Measurements from ENCODE around the gene RAB11FIP4.

RAB11FIP4 gene

DNA sequence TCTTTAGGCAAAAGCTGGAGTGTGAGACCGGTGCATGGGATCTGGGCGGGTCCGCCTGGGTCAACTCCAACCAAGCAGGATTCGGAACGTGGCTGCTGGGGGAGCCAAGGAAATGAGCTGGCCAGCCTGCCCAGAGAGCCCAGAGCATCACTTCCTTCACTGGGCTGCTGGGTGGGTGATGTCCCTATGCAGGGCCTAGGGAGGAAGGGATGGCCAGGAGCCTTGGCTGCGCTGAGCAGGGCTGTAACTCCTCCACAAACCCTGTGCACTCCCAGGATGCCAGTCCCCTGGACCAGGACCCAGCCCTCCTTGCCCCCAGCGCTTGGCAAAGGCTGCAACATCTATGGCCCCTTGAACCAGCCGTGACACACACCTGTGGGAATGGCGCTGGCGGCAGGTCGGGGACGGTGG, 138.4 kb downstream of the RAB11FIP4 start:
- TF ChIP-seq, protein P1, sequence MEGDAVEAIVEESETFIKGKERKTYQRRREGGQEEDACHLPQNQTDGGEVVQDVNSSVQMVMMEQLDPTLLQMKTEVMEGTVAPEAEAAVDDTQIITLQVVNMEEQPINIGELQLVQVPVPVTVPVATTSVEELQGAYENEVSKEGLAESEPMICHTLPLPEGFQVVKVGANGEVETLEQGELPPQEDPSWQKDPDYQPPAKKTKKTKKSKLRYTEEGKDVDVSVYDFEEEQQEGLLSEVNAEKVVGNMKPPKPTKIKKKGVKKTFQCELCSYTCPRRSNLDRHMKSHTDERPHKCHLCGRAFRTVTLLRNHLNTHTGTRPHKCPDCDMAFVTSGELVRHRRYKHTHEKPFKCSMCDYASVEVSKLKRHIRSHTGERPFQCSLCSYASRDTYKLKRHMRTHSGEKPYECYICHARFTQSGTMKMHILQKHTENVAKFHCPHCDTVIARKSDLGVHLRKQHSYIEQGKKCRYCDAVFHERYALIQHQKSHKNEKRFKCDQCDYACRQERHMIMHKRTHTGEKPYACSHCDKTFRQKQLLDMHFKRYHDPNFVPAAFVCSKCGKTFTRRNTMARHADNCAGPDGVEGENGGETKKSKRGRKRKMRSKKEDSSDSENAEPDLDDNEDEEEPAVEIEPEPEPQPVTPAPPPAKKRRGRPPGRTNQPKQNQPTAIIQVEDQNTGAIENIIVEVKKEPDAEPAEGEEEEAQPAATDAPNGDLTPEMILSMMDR (IDR thresholded peaks at IDR 0.05) = no peak
- no peaks in the 10 kb centered on the region for H3K79me2 ChIP-seq
- no peak overlapping the region for H3K4me2 ChIP-seq (ENCODE audit: low read length)
- H2AFZ ChIP-seq = no peak overlapping the region
- H3K27me3 ChIP-seq (ENCODE audit: control insufficient read depth, insufficient read depth, low read length) = no peaks in the 10 kb centered on the region
- H3K4me1 ChIP-seq = no peaks in the 10 kb centered on the region
- no peaks in the 10 kb centered on the region for H3K9me3 ChIP-seq (ENCODE audit: control insufficient read depth, low read length)
- H3K9ac ChIP-seq = no peak overlapping the region
- no peaks in the 10 kb centered on the region for H3K36me3 ChIP-seq (ENCODE audit: control insufficient read depth, insufficient read depth, low read length)
- H3K27ac ChIP-seq = no peak overlapping the region
- H3K4me3 ChIP-seq (ENCODE audit: low read depth, low read length) = no peak overlapping the region

DNA sequence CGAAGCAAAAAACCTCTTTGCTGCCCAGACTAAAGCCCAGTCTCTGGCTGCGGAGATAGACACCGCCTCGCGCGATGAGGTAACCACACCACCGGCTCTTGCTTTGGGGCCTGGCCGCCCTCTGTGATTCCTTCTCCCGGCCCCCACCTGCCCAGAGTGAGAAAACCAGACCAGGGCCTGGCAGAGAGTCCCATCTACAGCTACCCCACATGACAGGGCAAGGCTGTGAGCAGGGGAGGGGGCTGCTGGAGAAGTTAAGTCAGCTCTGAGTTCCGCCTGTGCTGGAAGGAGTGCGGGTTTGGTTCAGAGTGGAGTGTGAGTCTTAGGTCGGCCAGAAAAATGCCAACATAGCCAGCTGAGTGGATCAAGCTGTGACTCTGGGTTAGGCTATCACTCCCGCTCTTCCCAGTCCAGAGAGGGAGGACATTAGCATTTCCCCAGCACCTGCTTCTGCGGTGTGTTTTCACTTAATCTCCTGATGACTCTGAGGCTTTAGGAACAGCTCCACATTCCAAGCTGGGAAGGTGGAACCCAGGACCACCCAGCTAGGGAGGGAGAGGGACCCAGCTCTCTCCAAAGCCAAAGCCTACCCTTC, 139.0 kb downstream of the RAB11FIP4 start:
- Histone ChIP-seq H3K4me1 (no peaks in the 10 kb centered on the region), H3K27ac (no peak overlapping the region), H3K9ac (no peak overlapping the region), H3K27me3 (ENCODE audit: control insufficient read depth, insufficient read depth, low read length) (no peaks in the 10 kb centered on the region), H3K4me2 (ENCODE audit: low read length) (no peak overlapping the region), H2AFZ (no peak overlapping the region), H3K9me3 (ENCODE audit: control insufficient read depth, low read length) (no peaks in the 10 kb centered on the region), H3K36me3 (ENCODE audit: control insufficient read depth, insufficient read depth, low read length) (no peaks in the 10 kb centered on the region), H3K79me2 (no peaks in the 10 kb centered on the region), H3K4me3 (ENCODE audit: low read depth, low read length) (no peak overlapping the region)
- TF ChIP-seq, protein P1 (IDR thresholded peaks at IDR 0.05) = no peak

DNA sequence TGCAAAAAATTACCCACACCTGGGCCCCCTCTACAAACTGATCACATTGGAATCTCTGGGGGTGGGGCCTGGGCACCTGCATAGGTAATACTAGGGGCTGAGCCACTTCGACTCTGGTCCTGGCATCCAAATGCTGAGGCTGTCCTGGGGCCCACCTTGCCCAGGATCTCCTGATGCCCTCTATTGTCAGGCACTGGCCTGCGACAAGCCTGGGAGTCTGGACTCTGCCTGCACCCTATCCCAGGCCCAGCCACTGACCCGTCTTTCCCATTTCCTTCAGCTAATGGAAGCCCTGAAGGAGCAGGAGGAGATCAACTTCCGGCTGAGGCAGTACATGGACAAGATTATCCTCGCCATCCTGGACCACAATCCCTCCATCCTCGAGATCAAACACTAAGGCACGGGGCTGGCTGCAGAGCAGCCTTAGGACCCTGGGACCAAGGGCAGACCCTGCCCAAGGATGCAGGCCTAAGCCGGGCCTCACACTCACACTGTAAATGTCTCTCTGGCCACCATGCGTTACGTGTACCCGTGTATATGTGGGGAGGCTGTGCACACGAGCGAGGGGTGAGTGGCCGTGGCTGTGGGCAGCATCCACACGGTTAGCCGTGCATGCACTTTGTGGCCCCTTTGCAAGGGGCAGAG, 140.0 kb downstream of the RAB11FIP4 start:
- Histone ChIP-seq H3K4me1 (no peaks in the 10 kb centered on the region), H3K4me3 (ENCODE audit: low read depth, low read length) (no peak overlapping the region), H3K27ac (no peak overlapping the region), H3K27me3 (ENCODE audit: control insufficient read depth, insufficient read depth, low read length) (no peaks in the 10 kb centered on the region), H3K9me3 (ENCODE audit: control insufficient read depth, low read length) (no peaks in the 10 kb centered on the region), H3K79me2 (no peaks in the 10 kb centered on the region), H2AFZ (no peak overlapping the region), H3K36me3 (ENCODE audit: control insufficient read depth, insufficient read depth, low read length) (no peaks in the 10 kb centered on the region), H3K4me2 (ENCODE audit: low read length) (no peak overlapping the region), H3K9ac (no peak overlapping the region)
- TF ChIP-seq, protein P1 (IDR thresholded peaks at IDR 0.05) = no peak

DNA sequence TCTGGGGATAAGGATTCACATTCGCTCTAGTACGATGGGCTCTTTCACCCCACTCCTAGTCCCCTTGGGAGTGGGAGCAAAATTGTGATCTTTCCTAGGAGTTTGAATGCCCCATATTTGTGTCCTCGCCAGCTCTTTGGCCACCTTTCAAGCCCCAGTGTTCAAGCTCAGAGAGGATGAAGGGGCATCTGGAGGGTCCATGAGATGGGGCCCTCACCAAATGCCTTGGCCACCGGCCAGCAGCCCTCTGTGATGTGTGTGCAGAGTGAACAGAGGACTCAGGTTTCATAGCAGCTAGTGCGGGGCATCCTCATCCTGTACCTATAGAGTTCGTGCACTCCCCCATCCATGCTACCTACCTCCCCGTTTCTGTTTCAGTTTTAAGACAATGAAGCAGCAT, 140.6 kb downstream of the RAB11FIP4 start:
- Histone ChIP-seq H3K9ac (no peak overlapping the region), H3K9me3 (ENCODE audit: control insufficient read depth, low read length) (no peaks in the 10 kb centered on the region), H3K4me3 (ENCODE audit: low read depth, low read length) (no peak overlapping the region), H3K36me3 (ENCODE audit: control insufficient read depth, insufficient read depth, low read length) (no peaks in the 10 kb centered on the region), H2AFZ (no peak overlapping the region), H3K79me2 (no peaks in the 10 kb centered on the region), H3K4me2 (ENCODE audit: low read length) (no peak overlapping the region), H3K27ac (no peak overlapping the region), H3K4me1 (no peaks in the 10 kb centered on the region), H3K27me3 (ENCODE audit: control insufficient read depth, insufficient read depth, low read length) (no peaks in the 10 kb centered on the region)
- TF ChIP-seq, protein P1 (IDR thresholded peaks at IDR 0.05) = no peak

DNA sequence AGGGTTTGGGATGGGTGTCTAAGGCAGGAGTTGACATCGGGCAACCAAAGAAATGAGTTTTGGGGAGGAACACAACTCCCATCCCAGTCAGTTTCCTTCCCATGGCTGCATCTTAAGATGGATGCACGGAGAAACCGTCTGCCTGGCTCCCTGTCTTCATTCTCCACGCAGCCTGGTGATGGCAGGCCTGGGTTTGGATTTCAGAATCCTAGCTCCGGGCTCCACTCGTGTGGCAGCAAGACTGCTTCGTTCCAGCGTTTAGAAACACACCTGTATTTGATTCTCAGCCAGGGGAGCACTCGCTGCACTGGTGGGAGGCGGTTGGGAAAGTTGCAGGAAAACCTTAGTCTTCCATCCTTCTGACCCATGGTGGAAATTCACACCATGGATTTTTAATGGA, 141.1 kb downstream of the RAB11FIP4 start:
- Histone ChIP-seq H3K36me3 (ENCODE audit: control insufficient read depth, insufficient read depth, low read length) (no peaks in the 10 kb centered on the region), H3K4me3 (ENCODE audit: low read depth, low read length) (no peak overlapping the region), H3K27me3 (ENCODE audit: control insufficient read depth, insufficient read depth, low read length) (no peaks in the 10 kb centered on the region), H3K4me2 (ENCODE audit: low read length) (no peak overlapping the region), H3K4me1 (no peaks in the 10 kb centered on the region), H3K9ac (no peak overlapping the region), H3K9me3 (ENCODE audit: control insufficient read depth, low read length) (no peaks in the 10 kb centered on the region), H3K79me2 (no peaks in the 10 kb centered on the region), H3K27ac (no peak overlapping the region), H2AFZ (no peak overlapping the region)
- TF ChIP-seq, protein P1 (IDR thresholded peaks at IDR 0.05) = no peak
